Coronary artery (tissue), 2 donors: ENCODE measurements around the gene BATF3.

Experiments
- DNase-seq: peaks from one replicate; pipeline ENCODE4 v3.0.0-alpha.2; 2017; ENCODE audit warnings: low spot score
- H3K27ac ChIP-seq, 2 donors: fragments of 200-600 bp; sonication (generic); one replicate each; pipeline ENCODE4 v1.5.1; 2016 to 2019
- H3K4me3 ChIP-seq: fragments of 200-600 bp; sonication (generic); 2 replicates; pipeline ENCODE4 v1.5.1; 2016; ENCODE audit warnings: mild to moderate bottlenecking, moderate library complexity
- TF ChIP-seq, protein P1 (sequence below): fragments of 200-600 bp; sonication (generic); IDR thresholded peaks from one replicate; pipeline ENCODE4 v1.5.1; 2019; ENCODE audit warnings: antibody characterized with exemption

The BATF3 gene

DNA sequence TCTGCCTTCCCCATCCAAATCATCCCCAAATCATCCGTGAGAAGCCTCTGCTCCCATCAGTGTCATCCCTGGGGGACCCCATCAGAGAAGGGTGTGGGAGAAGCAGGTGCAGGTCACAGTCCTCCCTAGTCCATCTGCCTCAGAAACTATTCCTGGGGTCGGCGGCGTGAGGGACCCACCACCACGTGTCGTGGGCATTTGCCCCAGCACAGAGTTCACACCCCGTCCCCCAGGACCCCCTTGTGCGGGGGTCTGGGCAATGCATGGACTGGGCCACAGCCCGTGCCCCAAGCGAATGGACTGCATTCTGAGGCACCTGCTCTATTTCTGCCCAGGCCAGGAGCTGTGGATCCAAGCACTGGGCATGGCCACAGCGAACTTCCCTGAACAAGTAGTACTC lies 52.6 kb downstream of the BATF3 start:
- no peak for DNase-seq
- TF ChIP-seq, protein P1, sequence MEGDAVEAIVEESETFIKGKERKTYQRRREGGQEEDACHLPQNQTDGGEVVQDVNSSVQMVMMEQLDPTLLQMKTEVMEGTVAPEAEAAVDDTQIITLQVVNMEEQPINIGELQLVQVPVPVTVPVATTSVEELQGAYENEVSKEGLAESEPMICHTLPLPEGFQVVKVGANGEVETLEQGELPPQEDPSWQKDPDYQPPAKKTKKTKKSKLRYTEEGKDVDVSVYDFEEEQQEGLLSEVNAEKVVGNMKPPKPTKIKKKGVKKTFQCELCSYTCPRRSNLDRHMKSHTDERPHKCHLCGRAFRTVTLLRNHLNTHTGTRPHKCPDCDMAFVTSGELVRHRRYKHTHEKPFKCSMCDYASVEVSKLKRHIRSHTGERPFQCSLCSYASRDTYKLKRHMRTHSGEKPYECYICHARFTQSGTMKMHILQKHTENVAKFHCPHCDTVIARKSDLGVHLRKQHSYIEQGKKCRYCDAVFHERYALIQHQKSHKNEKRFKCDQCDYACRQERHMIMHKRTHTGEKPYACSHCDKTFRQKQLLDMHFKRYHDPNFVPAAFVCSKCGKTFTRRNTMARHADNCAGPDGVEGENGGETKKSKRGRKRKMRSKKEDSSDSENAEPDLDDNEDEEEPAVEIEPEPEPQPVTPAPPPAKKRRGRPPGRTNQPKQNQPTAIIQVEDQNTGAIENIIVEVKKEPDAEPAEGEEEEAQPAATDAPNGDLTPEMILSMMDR: no peak
- H3K27ac ChIP-seq: no peak overlapping the region
- H3K4me3 ChIP-seq: no peak overlapping the region

GRCh38 chr1:212646588-212646987 lies 53.1 kb downstream of the BATF3 start:
- DNase-seq: no peak
- no peak overlapping the region for H3K4me3 ChIP-seq
- TF ChIP-seq, protein P1: no peak
- H3K27ac ChIP-seq: no peak overlapping the region

- H3K27ac ChIP-seq: no peak overlapping the region
- TF ChIP-seq, protein P1: no peak
- no peak for DNase-seq
- H3K4me3 ChIP-seq: no peak overlapping the region
Measured at GRCh38 chr1:212645546-212646543, 53.8 kb downstream of the BATF3 start.

- Histone ChIP-seq H3K27ac (no peak overlapping the region), H3K4me3 (no peak overlapping the region)
- TF ChIP-seq, protein P1: no peak
- DNase-seq: no peak
Measured at GRCh38 chr1:212644866-212645545, 54.6 kb downstream of the BATF3 start.

DNA sequence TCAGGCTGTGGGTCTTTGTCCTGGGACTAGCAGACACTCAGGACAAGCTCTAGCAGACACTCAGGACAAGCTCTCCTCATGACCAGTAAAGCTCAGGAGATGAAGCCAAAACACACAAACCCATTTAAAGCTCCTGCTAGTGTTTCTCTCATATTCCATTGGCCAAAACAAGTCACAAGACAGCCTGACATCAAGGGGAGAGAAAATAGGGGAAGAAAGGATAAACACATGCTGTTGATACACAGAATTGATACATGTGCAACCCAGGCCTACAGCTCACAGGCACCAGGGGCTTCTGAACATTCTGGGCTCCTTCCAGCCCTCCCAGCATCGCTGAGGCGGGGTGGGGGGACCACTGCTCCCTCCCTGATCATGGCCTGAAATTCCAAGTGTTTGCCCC lies 55.8 kb downstream of the BATF3 start:
- H3K4me3 ChIP-seq: no peak overlapping the region
- TF ChIP-seq, protein P1: no peak
- DNase-seq: peak; percentile 67
- H3K27ac ChIP-seq: no peak overlapping the region

- no peak for DNase-seq
- TF ChIP-seq, protein P1: no peak
- no peak overlapping the region for H3K27ac ChIP-seq
- no peak overlapping the region for H3K4me3 ChIP-seq
Measured at GRCh38 chr1:212641956-212642355, 57.7 kb downstream of the BATF3 start.
